ENCODE results near the gene KLHL10.

Gene KLHL10

GRCh38 chr17:41860254-41860931 lies 22.8 kb downstream of the KLHL10 start:
- no peak for TF ChIP-seq FOXP2 (optimal IDR thresholded peaks at IDR 0.05; ENCODE audit: borderline replicate concordance, extremely low read depth, extremely low read length, insufficient read depth)
- no peak for TF ChIP-seq REST (IDR thresholded peaks at IDR 0.05; ENCODE audit: insufficient read depth in 1 of 2, low read depth in 2 of 2, low read length in 2 of 2)
- TF ChIP-seq TAF1 (IDR thresholded peaks at IDR 0.05; ENCODE audit: borderline replicate concordance, insufficient read depth, low read length): no peak
- TF ChIP-seq SIN3A (IDR thresholded peaks at IDR 0.05; ENCODE audit: borderline replicate concordance, insufficient read depth, low read length): no peak
- no peak for TF ChIP-seq POLR2AphosphoS5 (IDR thresholded peaks at IDR 0.05; ENCODE audit: low read depth, low read length)

GRCh38 chr17:41863074-41863848 lies 25.6 kb downstream of the KLHL10 start:
- TF ChIP-seq REST (IDR thresholded peaks at IDR 0.05; ENCODE audit: insufficient read depth in 1 of 2, low read depth in 2 of 2, low read length in 2 of 2) (no peak), SIN3A (IDR thresholded peaks at IDR 0.05; ENCODE audit: borderline replicate concordance, insufficient read depth, low read length) (no peak), POLR2AphosphoS5 (IDR thresholded peaks at IDR 0.05; ENCODE audit: low read depth, low read length) (no peak), FOXP2 (optimal IDR thresholded peaks at IDR 0.05; ENCODE audit: borderline replicate concordance, extremely low read depth, extremely low read length, insufficient read depth) (no peak), TAF1 (IDR thresholded peaks at IDR 0.05; ENCODE audit: borderline replicate concordance, insufficient read depth, low read length) (no peak)

- TF ChIP-seq TAF1 (IDR thresholded peaks at IDR 0.05; ENCODE audit: borderline replicate concordance, insufficient read depth, low read length) (no peak), REST (IDR thresholded peaks at IDR 0.05; ENCODE audit: insufficient read depth in 1 of 2, low read depth in 2 of 2, low read length in 2 of 2) (no peak), POLR2AphosphoS5 (IDR thresholded peaks at IDR 0.05; ENCODE audit: low read depth, low read length) (no peak), SIN3A (IDR thresholded peaks at IDR 0.05; ENCODE audit: borderline replicate concordance, insufficient read depth, low read length) (no peak), FOXP2 (optimal IDR thresholded peaks at IDR 0.05; ENCODE audit: borderline replicate concordance, extremely low read depth, extremely low read length, insufficient read depth) (no peak)
Observed at GRCh38 chr17:41864498-41864835, 26.8 kb downstream of the KLHL10 start.

GRCh38 chr17:41864836-41865595 lies 27.4 kb downstream of the KLHL10 start, which contains the start of gene KLHL11:
Gene KLHL11, minus strand, starts transcription at chr17:41865423. Its CDS starts 53 bp downstream, at chr17:41865370.
- TF ChIP-seq POLR2AphosphoS5 (IDR thresholded peaks at IDR 0.05; ENCODE audit: low read depth, low read length): peak; percentile 96
- TF ChIP-seq TAF1 (IDR thresholded peaks at IDR 0.05; ENCODE audit: borderline replicate concordance, insufficient read depth, low read length): peak; percentile 95
- TF ChIP-seq FOXP2 (optimal IDR thresholded peaks at IDR 0.05; ENCODE audit: borderline replicate concordance, extremely low read depth, extremely low read length, insufficient read depth): peak; percentile 51
- peak in 1 of 2 experiments; percentile 40; a peak in 2 of 4 replicates for TF ChIP-seq REST (IDR thresholded peaks at IDR 0.05; ENCODE audit: insufficient read depth in 1 of 2, low read depth in 2 of 2, low read length in 2 of 2)
- TF ChIP-seq SIN3A (IDR thresholded peaks at IDR 0.05; ENCODE audit: borderline replicate concordance, insufficient read depth, low read length): no peak

All from PFSK-1 (cell line).